Renal cortex interstitium (tissue), 15 donors: ENCODE measurements around the gene CPNE1. TPM values are rescaled to one million over a fixed set of nuclear protein-coding genes. Genes with fewer than 3 reads are reported as not detected.
"Not testable (repeated sequence)": the region's sequence is repeated elsewhere in the genome, so short reads cannot be mapped to it uniquely, and the experiment has no call there.

Source experiments
- DNase-seq, 11 donors: peaks; one replicate each; pipeline ENCODE4 v3.0.0-alpha.2; 2013; ENCODE audit warnings: low read depth in 9 of 11, low spot score in 4 of 11; ENCODE audit errors: extremely low read depth in 1 of 11
- long read RNA-seq, 16 experiments: transcript quantifications; one replicate each; lab custom pipeline, GENCODE V29; 2026
- polyA plus RNA-seq, 3 donors: library from polyadenylated mRNA; unstranded; fragments of 120-200 nt; gene quantifications; one replicate each; pipeline ENCODE4 v1.2.1, GENCODE V29; 2013; ENCODE audit not compliant: insufficient read length in 3 of 3

Gene CPNE1
- polyA plus RNA-seq = 100 to 1,000 TPM; 159 to 217 (median 165) TPM
- long read RNA-seq, donor 1, transcript CPNE1-204 (16 exons, 1,928 nt) = minor isoform, 8 of 46 reads
- long read RNA-seq, donor 1, transcript CPNE1-221 (2 exons, 625 nt) = major isoform, 35 of 46 reads
- long read RNA-seq, donor 1, partial matches to known transcripts = 0 of 46 reads
- long read RNA-seq, donor 1, other reads (novel, unspliced or antisense) = 0 of 46 reads
- long read RNA-seq, donor 2, transcript CPNE1-221 (2 exons, 625 nt) = major isoform, 33 of 41 reads
- long read RNA-seq, donor 2, partial matches to known transcripts = 5 of 41 reads
- long read RNA-seq, donor 2, other reads (novel, unspliced or antisense) = 0 of 41 reads
- long read RNA-seq, donor 3, transcript CPNE1-204 (16 exons, 1,928 nt) = minor isoform, 7 of 81 reads
- long read RNA-seq, donor 3, transcript CPNE1-221 (2 exons, 625 nt) = major isoform, 62 of 81 reads
- long read RNA-seq, donor 3, partial matches to known transcripts = 10 of 81 reads
- long read RNA-seq, donor 3, other reads (novel, unspliced or antisense) = 0 of 81 reads
- long read RNA-seq, donor 4, transcript CPNE1-221 (2 exons, 625 nt) = major isoform, 71 of 91 reads
- long read RNA-seq, donor 4, transcript CPNE1-204 (16 exons, 1,928 nt) = minor isoform, 5 of 91 reads
- long read RNA-seq, donor 4, partial matches to known transcripts = 5 of 91 reads
- long read RNA-seq, donor 4, other reads (novel, unspliced or antisense) = 8 of 91 reads
- long read RNA-seq, donor 5, transcript CPNE1-204 (16 exons, 1,928 nt) = minor isoform, 12 of 132 reads
- long read RNA-seq, donor 5, transcript CPNE1-221 (2 exons, 625 nt) = major isoform, 98 of 132 reads
- long read RNA-seq, donor 5, partial matches to known transcripts = 6 of 132 reads
- long read RNA-seq, donor 5, other reads (novel, unspliced or antisense) = 8 of 132 reads
- long read RNA-seq, donor 6, transcript CPNE1-221 (2 exons, 625 nt) = major isoform, 69 of 88 reads
- long read RNA-seq, donor 6, partial matches to known transcripts = 10 of 88 reads
- long read RNA-seq, donor 6, other reads (novel, unspliced or antisense) = 6 of 88 reads
- long read RNA-seq, donor 7, transcript CPNE1-221 (2 exons, 625 nt) = major isoform, 64 of 85 reads
- long read RNA-seq, donor 7, transcript CPNE1-204 (16 exons, 1,928 nt) = minor isoform, 8 of 85 reads
- long read RNA-seq, donor 7, partial matches to known transcripts = 5 of 85 reads
- long read RNA-seq, donor 7, other reads (novel, unspliced or antisense) = 6 of 85 reads
- long read RNA-seq, donor 8, transcript CPNE1-221 (2 exons, 625 nt) = major isoform, 92 of 142 reads
- long read RNA-seq, donor 8, transcript CPNE1-204 (16 exons, 1,928 nt) = minor isoform, 13 of 142 reads
- long read RNA-seq, donor 8, partial matches to known transcripts = 20 of 142 reads
- long read RNA-seq, donor 8, other reads (novel, unspliced or antisense) = 9 of 142 reads
- long read RNA-seq, donor 9, transcript CPNE1-221 (2 exons, 625 nt) = major isoform, 40 of 60 reads
- long read RNA-seq, donor 9, transcript CPNE1-204 (16 exons, 1,928 nt) = minor isoform, 7 of 60 reads
- long read RNA-seq, donor 9, partial matches to known transcripts = 5 of 60 reads
- long read RNA-seq, donor 9, other reads (novel, unspliced or antisense) = 6 of 60 reads
- long read RNA-seq, donor 10, transcript CPNE1-204 (16 exons, 1,928 nt) = minor isoform, 6 of 76 reads
- long read RNA-seq, donor 10, transcript CPNE1-221 (2 exons, 625 nt) = major isoform, 58 of 76 reads
- long read RNA-seq, donor 10, partial matches to known transcripts = 7 of 76 reads
- long read RNA-seq, donor 10, other reads (novel, unspliced or antisense) = 5 of 76 reads
- long read RNA-seq, donor 11, transcript CPNE1-221 (2 exons, 625 nt) = major isoform, 47 of 58 reads
- long read RNA-seq, donor 11, partial matches to known transcripts = 0 of 58 reads
- long read RNA-seq, donor 11, other reads (novel, unspliced or antisense) = 6 of 58 reads
- long read RNA-seq, donor 12, transcript CPNE1-221 (2 exons, 625 nt) = major isoform, 27 of 30 reads
- long read RNA-seq, donor 12, partial matches to known transcripts = 0 of 30 reads
- long read RNA-seq, donor 12, other reads (novel, unspliced or antisense) = 0 of 30 reads
- long read RNA-seq, donor 13, transcript CPNE1-204 (16 exons, 1,928 nt) = minor isoform, 6 of 71 reads
- long read RNA-seq, donor 13, transcript CPNE1-221 (2 exons, 625 nt) = major isoform, 51 of 71 reads
- long read RNA-seq, donor 13, partial matches to known transcripts = 7 of 71 reads
- long read RNA-seq, donor 13, other reads (novel, unspliced or antisense) = 5 of 71 reads
- long read RNA-seq, donor 14, transcript CPNE1-221 (2 exons, 625 nt) = major isoform, 52 of 61 reads
- long read RNA-seq, donor 14, partial matches to known transcripts = 5 of 61 reads
- long read RNA-seq, donor 14, other reads (novel, unspliced or antisense) = 0 of 61 reads
- long read RNA-seq, donor 15, transcript CPNE1-221 (2 exons, 625 nt) = major isoform, 30 of 33 reads
- long read RNA-seq, donor 15, partial matches to known transcripts = 0 of 33 reads
- long read RNA-seq, donor 15, other reads (novel, unspliced or antisense) = 0 of 33 reads
- long read RNA-seq, donor 16, transcript CPNE1-221 (2 exons, 625 nt) = major isoform, 173 of 248 reads
- long read RNA-seq, donor 16, transcript CPNE1-204 (16 exons, 1,928 nt) = minor isoform, 16 of 248 reads
- long read RNA-seq, donor 16, partial matches to known transcripts = 27 of 248 reads
- long read RNA-seq, donor 16, other reads (novel, unspliced or antisense) = 26 of 248 reads

DNA sequence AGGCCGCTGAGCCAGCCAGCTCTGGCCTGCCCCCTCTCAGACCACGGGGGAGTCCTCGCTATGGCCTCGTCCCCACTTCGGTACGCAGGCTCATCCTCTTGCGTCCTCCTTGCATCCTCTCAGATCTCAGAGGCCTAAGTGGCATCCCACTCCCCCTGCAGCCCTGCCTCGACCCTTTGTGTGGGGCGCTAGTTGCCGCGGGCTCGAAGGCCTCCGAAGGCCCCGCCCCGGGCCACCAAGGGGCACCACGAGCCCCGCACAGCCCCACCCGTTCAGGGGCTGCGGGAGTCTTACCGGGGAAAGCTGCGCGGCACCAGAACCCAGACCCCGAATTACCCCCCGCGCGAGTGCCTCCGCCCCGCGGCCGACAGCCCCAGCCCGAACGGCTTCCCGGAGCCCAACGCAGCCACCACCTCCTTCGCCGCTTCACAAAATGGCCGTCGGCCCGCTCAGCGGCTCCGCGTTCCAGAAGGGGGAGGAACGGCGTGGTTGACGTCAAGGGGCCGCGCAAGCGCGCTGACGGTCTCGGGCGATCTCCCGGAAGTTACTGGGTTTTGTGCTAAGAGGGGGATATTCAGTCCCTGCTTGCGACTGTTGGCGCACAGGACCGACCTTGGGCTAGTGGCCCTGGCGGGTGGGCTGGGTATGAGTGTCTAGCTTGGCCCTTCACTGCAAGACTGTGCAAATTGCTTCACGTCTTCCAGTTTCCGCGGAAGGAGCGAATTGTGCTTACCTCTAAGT is at the start of gene CPNE1, which contains the start of gene RBM12:
Gene CPNE1, minus strand, starts transcription at position 435 of the 741 bp plus-strand sequence. CDS start 31,977 bp downstream, outside the sequence.
Gene RBM12, minus strand, starts transcription at position 435 of the 741 bp plus-strand sequence. CDS start 9,578 bp downstream, outside the sequence.
- DNase-seq = peak; percentile 89 to 94 (median 91)

DNA sequence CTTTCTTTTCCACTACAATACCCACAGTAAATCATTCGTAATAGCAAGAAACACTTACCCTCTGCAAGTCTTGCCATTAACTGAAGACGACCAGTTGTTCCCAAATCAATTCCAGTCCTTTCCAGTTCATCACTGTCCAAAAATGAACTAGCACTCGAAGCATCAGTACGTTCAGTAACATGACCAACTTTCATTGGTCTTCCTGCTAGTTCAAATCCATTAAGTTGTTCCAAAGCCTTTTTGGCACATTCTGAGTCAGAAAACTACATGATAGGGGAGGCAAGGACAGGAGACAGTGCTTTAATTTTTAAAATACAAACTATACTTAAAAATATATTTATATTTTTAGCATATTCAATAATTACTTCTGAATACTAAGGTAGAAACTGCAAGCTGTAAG is 49.4 kb upstream of the CPNE1 start:
- DNase-seq = no peak

DNA sequence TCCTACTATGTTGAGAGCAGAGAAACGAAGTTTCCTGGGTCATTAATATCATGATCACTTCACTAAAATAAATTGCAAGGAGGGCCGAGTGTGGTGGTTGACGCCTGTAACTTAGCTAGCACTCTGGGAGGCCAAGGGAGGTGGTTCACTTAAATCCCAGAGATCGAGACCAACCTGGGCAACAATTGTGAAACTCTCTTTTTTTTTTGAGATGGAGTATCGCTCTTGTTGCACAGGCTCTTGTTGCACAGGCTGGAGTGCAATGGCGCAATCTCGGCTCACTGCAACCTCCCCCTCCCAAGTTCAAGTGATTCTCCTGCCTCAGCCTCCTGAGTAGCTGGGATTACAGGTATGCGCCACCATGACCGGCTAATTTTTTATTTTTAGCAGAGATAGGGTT is 48.4 kb upstream of the CPNE1 start:
- not testable (repeated sequence) for DNase-seq

DNA sequence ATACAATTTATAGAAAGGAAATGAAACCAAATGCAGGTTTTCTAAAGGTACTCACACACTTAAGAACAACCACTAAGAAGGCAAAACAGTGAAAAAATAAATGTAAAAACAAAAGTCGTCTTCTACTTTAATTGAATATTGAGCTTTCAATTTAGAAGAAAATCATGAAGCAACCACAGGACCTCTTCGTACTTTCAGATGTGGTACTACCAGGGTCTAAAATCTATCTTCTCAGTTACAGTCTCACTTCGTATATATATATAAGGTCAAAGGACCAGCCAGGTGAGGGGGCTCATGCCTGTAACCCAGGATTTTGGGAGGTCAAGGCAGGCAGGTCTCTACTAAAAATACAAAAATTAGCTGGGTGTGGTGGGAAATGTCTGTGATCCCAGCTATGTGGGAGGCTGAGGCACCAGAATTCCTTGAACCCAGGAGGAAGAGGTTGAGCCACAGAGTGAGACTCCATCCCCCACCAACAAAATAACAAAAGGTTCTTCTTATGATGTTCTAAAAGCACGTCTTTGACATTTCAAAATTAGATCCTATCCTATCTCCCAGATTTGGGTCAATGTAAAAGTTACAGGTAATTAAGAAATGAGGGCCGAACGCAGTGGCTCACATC is 47.0 kb upstream of the CPNE1 start:
- no peak for DNase-seq

DNA sequence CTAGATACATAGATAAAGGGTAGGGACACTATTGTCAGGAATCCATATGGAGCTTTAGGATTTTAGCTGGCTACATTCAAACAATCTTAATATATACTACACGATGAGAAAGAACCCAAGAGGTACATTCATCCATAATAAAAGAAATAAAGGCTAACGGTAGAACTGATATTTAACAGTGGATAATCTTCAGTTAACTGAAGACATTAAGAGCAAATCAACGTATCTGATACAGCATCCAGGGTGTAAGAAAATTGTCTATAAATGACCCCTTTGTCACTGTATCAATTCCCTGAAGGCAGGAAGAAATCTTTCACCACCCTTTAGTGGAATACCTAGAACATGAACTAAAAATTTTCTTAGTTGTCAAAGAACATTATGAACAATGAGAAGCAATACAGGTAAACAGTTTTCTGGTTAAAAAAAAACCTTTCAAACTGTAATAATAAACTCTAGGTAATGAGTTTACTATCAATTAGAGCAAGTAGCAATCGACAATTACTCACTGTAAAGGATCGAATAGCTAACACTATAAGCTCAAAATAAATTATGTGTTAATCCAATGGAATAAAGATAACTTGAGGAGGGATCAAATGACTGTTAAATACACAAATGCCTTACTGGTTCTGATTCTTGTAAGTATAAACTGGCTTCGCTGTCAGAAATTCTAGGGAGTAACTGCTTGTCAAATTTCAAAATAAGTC is 46.3 kb upstream of the CPNE1 start:
- DNase-seq = no peak

DNA sequence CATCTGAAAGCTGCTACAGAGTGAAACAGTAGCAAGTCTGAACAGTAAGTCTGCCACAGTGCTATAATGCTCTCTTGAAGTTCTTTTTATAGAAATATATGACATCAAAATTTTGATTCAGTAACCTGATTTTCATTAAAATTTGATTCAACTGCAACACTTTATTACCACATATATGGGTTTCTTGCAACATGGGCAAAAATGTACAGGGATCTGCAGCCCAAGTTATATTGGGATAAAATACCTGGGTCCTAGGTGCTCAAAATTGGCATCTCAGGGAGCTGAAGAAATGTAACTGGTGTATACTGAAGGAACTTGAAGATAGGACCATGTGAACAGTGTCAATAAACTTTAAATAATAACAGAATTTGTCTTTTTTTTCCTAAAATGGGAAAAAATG is 45.3 kb upstream of the CPNE1 start:
- no peak for DNase-seq

DNA sequence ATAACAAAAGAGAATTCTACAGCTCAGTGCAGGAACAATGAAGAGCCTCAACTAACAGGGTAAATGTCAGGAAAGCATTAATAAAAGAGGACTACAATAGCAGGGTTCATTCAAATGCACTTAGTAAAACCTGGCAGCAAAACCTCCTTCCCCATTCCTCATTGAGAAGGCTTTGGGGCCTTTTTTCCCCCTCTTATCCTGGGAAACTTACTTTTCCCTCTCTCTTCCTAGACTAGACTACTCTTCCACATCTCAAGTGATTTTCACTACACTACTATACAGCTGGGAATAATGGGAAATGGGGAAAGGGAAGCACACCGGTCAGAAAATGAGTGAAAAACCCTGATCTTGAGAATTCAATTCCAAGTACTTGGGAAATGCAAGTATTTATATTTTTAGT is 44.6 kb upstream of the CPNE1 start:
- DNase-seq = no peak

DNA sequence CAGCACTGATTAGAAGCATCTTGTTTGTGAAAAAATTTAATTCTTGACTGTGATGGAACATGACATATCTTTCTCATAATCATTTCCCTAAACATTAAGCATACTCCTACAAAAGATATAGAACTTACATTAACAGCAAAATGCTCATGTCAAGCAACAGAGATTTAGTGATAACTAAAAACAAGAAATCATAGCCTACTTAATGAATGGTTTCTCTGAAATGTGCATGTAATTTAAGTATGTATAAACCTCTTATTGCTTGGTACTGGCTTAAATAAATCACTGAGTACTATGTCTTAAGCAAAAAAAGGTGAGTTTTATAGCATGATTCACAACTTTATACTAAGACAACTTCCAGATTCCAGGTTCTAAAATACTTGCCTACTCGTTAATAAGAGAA is 43.8 kb upstream of the CPNE1 start:
- no peak for DNase-seq

DNA sequence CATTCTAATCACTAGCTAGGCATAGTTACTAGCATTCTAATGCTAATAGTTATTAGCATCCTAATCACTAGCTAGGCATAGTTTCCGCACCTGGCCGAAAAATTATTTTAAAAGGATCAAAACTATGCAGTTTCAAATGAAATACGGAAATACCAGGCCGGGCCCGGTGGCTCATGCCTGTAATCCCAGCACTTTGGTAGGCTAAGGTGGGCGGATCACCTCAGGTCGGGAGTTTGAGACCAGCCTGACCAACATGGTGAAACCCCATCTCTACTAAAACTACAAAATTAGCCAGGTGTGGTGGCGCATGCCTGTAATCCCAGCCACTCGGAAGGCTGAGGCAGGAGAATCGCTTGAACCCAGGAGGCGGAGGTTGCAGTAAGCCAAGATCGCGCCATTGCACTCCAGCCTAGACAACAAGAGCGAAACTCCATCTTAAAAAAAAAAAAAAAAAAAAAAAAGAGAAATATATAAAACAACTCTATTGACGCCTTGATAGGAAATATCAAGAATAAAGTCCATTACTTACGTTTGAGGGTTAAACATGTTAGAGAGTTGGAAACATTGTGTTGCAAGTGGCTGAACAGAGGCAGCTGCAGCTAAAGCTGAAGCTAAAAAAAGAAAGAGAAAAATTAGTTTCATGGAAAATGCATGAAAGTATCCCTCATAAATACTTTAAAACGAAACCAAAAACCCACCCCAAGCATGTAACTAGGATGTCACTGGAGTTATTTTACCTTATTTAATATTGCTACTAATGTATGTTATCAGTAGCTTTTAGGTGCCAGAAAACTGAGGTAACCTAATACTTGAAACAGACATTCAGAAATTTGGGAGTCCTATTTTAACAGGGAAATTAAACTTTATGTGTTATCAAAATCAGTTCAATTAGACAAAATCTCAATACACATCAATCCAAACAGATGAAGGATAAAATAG is 42.2 kb upstream of the CPNE1 start:
- DNase-seq = not testable (repeated sequence)

DNA sequence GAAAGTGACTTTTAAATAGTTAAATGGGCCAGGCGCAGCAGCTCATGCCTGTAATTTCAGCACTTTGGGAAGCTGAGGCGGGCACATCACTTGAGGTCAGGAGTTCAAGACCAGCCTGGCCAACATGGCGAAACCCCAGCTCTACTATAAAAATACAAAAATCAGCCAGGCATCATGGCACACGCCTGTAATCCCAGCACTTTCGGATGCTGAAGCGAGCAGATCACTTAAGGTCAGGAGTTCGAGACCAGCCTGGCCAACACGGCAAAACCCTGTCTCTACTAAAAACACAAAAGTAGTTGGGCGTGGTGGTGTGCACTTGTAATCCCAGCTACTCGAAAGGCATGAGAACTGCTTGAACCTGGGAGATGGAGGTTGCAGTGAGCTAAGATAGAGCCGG is 41.2 kb upstream of the CPNE1 start:
- not testable (repeated sequence) for DNase-seq

DNA sequence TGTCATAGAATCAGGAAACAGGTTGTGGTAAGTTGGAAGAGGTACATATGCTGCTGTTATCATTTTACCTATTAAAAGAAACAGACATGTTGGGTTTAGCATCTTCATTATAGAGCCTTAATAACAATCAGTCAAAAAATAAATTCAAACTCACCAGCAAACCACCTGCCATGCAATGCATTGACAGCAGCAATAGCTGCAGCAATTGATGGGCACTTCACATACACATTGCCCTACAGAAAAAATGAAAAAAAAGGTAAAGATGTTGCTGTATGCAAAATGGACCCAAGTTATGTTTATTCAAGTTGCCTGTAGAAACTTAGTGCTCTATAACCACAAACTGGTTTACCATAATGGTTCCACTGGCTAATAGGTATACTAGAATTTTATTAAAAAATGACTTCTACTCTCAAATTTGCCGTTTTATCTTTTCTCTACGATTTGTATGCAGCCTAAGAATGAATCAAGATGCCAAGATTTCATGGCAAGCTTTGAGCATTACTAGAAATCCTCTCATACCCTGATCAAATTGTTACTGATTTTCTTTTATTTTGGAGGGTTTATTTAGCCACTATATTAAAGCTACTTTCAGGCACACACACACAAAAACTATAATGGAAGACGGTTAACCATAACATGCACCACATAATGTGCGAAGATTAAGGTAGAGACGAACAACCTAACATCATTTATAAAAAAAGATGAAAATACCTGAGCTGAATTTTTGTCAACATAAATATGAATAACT is 40.0 kb upstream of the CPNE1 start:
- no peak for DNase-seq

DNA sequence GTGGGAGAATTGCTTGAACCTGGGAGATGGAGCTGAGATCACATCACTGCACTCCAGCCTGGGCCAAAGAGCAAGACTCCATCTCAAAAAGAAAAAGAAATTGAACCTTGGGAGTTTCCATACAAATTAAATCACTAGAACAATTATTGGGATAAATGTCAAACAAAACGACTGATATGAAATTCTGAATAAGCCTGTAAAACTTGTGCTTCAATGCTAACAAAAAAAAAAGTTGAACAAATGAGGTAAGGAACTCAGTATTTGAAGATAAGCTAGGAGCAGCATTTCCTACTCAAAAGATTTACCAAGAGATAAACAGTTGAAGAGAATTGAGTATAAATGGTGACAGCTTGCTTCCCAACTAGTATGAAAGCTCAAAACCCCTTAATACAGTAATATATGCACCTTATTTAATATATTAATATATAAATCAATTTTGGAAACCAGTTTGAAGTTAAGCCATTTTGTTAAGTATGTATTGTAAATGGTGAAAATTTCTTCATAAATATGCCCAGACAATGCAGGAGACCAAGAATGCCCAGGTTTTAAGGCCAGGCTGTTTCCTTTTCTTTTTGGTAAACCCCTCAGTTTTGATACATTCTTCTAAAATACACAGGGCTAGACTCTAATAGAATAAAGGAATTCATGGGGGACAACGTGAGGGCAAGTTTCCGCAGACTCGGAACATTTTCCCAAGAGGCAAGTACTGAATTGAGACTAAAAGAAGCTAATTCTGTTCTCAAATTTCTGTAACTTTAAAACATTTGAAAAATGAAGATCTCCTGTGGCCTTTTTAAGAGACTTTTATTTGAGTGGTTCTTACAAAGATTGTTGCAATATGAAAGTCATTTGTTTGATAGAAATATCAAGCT is 38.4 kb upstream of the CPNE1 start:
- DNase-seq = no peak
